Measurements from ENCODE around the gene GRK5. TPM values are rescaled to one million over a fixed set of nuclear protein-coding genes. Genes with fewer than 3 reads are reported as not detected.
"Not testable (repeated sequence)": the region's sequence is repeated elsewhere in the genome, so short reads cannot be mapped to it uniquely, and the experiment has no call there.

GRK5 gene
- total and polyA plus RNA-seq, 2 donors = 23.8 to 27.0 TPM

DNA sequence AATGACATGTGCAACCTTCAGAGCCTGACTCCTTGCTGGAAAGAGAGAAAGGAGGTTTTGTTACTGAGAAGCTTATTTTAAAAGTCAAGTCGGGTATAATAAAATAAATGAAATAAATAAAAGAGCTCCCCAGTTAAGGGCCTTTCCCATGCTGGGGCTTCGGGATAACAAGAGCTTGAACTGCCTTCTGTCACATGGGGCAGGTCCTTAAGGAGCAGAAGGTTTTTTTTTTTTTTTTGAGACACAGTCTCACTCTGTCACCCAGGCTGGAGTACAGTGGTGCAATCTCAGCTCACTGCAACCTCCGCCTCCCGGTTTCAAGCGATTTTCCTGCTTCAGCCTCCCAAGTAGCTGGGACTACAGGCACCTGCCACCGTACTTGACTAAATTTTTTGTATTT, 31.6 kb downstream of the GRK5 start:
- not testable (repeated sequence) for H3K4me3 ChIP-seq (ENCODE audit: low read depth, low read length); DNase-seq (ENCODE audit: extremely low spot score); H3K36me3 ChIP-seq (ENCODE audit: insufficient read depth); H3K27ac ChIP-seq (ENCODE audit: low read depth); H3K4me1 ChIP-seq (ENCODE audit: insufficient read depth)
- WGBS = 87% methylated on average over 6 of the region's 6 CpGs

DNA sequence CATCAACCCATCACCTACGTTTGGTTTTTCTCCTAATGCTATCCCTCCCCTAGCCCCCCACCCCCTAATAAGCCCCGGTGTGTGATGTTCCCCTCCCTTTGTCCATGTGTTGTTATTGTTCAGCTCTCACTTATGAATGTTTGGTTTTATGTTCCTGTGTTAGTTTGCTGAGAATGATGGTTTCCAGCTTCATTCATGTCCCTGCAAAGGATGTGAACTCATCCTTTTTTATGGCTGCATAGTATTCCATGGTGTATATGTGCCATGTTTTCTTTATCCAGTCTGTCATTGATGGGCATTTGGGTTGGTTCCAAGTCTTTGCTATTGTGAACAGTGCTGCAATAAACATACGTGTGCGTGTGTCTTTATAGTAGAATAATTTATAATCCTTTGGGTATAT, 32.3 kb downstream of the GRK5 start:
- not testable (repeated sequence) for H3K4me1 ChIP-seq (ENCODE audit: insufficient read depth); DNase-seq (ENCODE audit: extremely low spot score); H3K4me3 ChIP-seq (ENCODE audit: low read depth, low read length); H3K27ac ChIP-seq (ENCODE audit: low read depth); H3K36me3 ChIP-seq (ENCODE audit: insufficient read depth)
- 90% methylated on average over 4 of the region's 4 CpGs for WGBS

DNA sequence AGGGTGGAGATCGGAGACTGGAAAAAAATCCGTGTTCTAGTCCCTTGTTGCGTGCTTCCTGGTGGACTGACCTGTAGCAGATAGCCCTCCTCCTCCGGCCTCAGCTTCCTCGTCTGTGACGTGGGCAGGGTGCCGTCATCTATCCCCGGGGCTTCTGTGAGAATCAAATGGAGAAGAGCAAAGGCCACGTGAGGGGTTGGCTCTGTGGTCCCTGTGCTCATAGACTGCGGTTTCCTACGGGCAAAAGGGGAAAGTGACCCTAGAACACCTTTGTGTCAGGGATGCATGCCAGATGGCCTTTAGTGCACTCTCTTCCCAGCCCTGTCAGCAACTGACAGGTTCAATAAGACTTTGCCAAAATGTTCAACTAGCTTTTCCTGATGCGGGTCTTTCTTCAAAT, 33.7 kb downstream of the GRK5 start:
- DNase-seq (ENCODE audit: extremely low spot score) = no peak
- H3K4me3 ChIP-seq (ENCODE audit: low read depth, low read length) = no peak overlapping the region
- 89% methylated on average over 12 of the region's 12 CpGs for WGBS
- no peaks in the 10 kb centered on the region for H3K36me3 ChIP-seq (ENCODE audit: insufficient read depth)
- H3K4me1 ChIP-seq (ENCODE audit: insufficient read depth) = no peaks in the 10 kb centered on the region
- H3K27ac ChIP-seq (ENCODE audit: low read depth) = no peak overlapping the region

GRCh38 chr10:119242186-119242585, 34.8 kb downstream of the GRK5 start:
- no peak for DNase-seq (ENCODE audit: extremely low spot score)
- no peak overlapping the region for H3K4me3 ChIP-seq (ENCODE audit: low read depth, low read length)
- no peaks in the 10 kb centered on the region for H3K4me1 ChIP-seq (ENCODE audit: insufficient read depth)
- H3K27ac ChIP-seq (ENCODE audit: low read depth) = no peak overlapping the region
- WGBS = 87% methylated on average over 7 of the region's 7 CpGs
- no peaks in the 10 kb centered on the region for H3K36me3 ChIP-seq (ENCODE audit: insufficient read depth)

- no peak overlapping the region for H3K27ac ChIP-seq (ENCODE audit: low read depth)
- 88% methylated on average over 2 of the region's 2 CpGs for WGBS
- no peak for DNase-seq (ENCODE audit: extremely low spot score)
- H3K4me3 ChIP-seq (ENCODE audit: low read depth, low read length) = no peak overlapping the region
- H3K36me3 ChIP-seq (ENCODE audit: insufficient read depth) = no peaks in the 10 kb centered on the region
- no peaks in the 10 kb centered on the region for H3K4me1 ChIP-seq (ENCODE audit: insufficient read depth)
Measured at GRCh38 chr10:119243488-119243887, 36.1 kb downstream of the GRK5 start.

DNA sequence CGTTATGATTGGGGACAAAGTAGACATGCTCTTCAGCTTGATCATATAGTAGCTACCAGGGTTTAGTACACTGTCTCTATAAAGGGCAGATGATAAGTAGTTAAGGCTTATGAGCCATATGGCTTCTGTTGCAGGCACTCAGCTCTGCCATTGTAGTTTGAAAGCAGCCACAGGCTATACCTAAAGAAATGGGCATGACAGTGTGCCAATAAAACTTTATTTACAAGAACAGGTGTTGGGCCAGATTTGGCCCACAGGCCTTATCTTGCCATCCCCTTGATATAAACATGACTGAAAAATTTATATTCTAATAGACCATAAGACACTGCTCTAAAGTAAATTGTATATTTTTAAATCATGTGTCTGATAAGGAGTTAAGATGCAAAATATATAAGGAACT, 36.6 kb downstream of the GRK5 start:
- no peaks in the 10 kb centered on the region for H3K4me1 ChIP-seq (ENCODE audit: insufficient read depth)
- WGBS = 83% methylated on average over 1 of the region's 1 CpG
- H3K27ac ChIP-seq (ENCODE audit: low read depth) = no peak overlapping the region
- H3K4me3 ChIP-seq (ENCODE audit: low read depth, low read length) = no peak overlapping the region
- no peak for DNase-seq (ENCODE audit: extremely low spot score)
- no peaks in the 10 kb centered on the region for H3K36me3 ChIP-seq (ENCODE audit: insufficient read depth)

DNA sequence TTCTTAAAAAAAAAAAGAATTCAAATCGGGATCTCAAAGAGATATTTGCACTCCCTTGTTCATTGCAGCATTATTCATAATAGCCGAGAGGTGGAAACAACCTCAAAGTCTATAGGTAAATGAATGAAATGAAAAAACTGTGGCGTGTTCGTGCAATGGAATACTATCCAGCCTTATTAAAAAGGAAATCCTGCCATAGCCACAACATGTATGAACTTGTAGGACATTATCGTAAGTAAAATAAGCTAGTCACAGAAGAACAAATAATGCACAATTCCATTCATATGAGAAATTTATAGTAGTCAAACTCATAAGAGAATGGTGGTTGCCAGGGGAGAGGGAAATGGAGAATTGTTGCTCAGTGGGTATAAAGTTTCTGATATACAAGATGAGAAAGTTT, 37.9 kb downstream of the GRK5 start:
- 90% methylated on average over 5 of the region's 5 CpGs for WGBS
- Histone ChIP-seq H3K4me1 (ENCODE audit: insufficient read depth) (no peaks in the 10 kb centered on the region), H3K36me3 (ENCODE audit: insufficient read depth) (no peaks in the 10 kb centered on the region), H3K27ac (ENCODE audit: low read depth) (no peak overlapping the region), H3K4me3 (ENCODE audit: low read depth, low read length) (no peak overlapping the region)
- DNase-seq (ENCODE audit: extremely low spot score) = no peak

GRCh38 chr10:119246862-119247549, 39.6 kb downstream of the GRK5 start:
- no peak overlapping the region for H3K4me3 ChIP-seq (ENCODE audit: low read depth, low read length)

GRCh38 chr10:119247550-119247894, 40.2 kb downstream of the GRK5 start:
- H3K36me3 ChIP-seq (ENCODE audit: insufficient read depth) = no peaks in the 10 kb centered on the region
- no peak overlapping the region for H3K4me3 ChIP-seq (ENCODE audit: low read depth, low read length)
- H3K27ac ChIP-seq (ENCODE audit: low read depth) = no peak overlapping the region
- no peak for DNase-seq (ENCODE audit: extremely low spot score)
- no peaks in the 10 kb centered on the region for H3K4me1 ChIP-seq (ENCODE audit: insufficient read depth)

More at GRCh38 chr10:119246862-119247549, 39.6 kb downstream of the GRK5 start:
- Histone ChIP-seq H3K27ac (ENCODE audit: low read depth) (no peak overlapping the region), H3K36me3 (ENCODE audit: insufficient read depth) (no peaks in the 10 kb centered on the region), H3K4me1 (ENCODE audit: insufficient read depth) (no peaks in the 10 kb centered on the region)
- WGBS = 47% methylated on average over 16 of the region's 16 CpGs
- DNase-seq (ENCODE audit: extremely low spot score) = no peak

DNA sequence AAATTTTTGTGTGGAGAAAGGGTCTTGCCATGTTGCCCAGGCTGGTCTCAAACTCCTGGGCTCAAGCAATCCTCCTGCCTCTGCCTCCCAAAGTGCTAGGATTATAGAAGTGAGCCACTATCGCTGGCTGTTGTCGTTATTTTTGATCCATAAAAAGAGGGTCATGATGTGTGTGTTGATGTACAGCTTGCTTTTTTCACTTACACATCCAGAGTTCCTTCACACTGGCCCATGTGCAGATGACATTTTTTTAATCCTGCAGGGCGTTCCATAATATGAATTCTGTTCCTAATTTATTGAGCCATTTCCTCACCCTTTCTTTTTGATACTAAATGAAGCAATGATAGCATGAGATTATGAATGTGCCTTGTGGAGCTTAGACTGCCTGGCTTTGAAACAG, 40.8 kb downstream of the GRK5 start:
- no peaks in the 10 kb centered on the region for H3K4me1 ChIP-seq (ENCODE audit: insufficient read depth)
- no peak for DNase-seq (ENCODE audit: extremely low spot score)
- H3K4me3 ChIP-seq (ENCODE audit: low read depth, low read length) = no peak overlapping the region
- no peaks in the 10 kb centered on the region for H3K36me3 ChIP-seq (ENCODE audit: insufficient read depth)
- H3K27ac ChIP-seq (ENCODE audit: low read depth) = no peak overlapping the region
- WGBS = 82% methylated on average over 3 of the region's 3 CpGs

GRCh38 chr10:119248681-119249080, 41.3 kb downstream of the GRK5 start:
- no peaks in the 10 kb centered on the region for H3K4me1 ChIP-seq (ENCODE audit: insufficient read depth)
- WGBS = 93% methylated on average over 4 of the region's 4 CpGs
- no peak for DNase-seq (ENCODE audit: extremely low spot score)
- no peaks in the 10 kb centered on the region for H3K36me3 ChIP-seq (ENCODE audit: insufficient read depth)
- no peak overlapping the region for H3K4me3 ChIP-seq (ENCODE audit: low read depth, low read length)
- no peak overlapping the region for H3K27ac ChIP-seq (ENCODE audit: low read depth)

GRCh38 chr10:119250641-119251314, 43.4 kb downstream of the GRK5 start:
- Histone ChIP-seq H3K27ac (ENCODE audit: low read depth) (no peak overlapping the region), H3K36me3 (ENCODE audit: insufficient read depth) (no peaks in the 10 kb centered on the region), H3K4me1 (ENCODE audit: insufficient read depth) (no peaks in the 10 kb centered on the region), H3K4me3 (ENCODE audit: low read depth, low read length) (no peak overlapping the region)
- DNase-seq (ENCODE audit: extremely low spot score) = no peak
- WGBS = 45% methylated on average over 10 of the region's 10 CpGs

- H3K27ac ChIP-seq (ENCODE audit: low read depth) = no peak overlapping the region
- 49% methylated on average over 7 of the region's 7 CpGs for WGBS
- no peak overlapping the region for H3K4me3 ChIP-seq (ENCODE audit: low read depth, low read length)
- no peak for DNase-seq (ENCODE audit: extremely low spot score)
- H3K36me3 ChIP-seq (ENCODE audit: insufficient read depth) = no peaks in the 10 kb centered on the region
- H3K4me1 ChIP-seq (ENCODE audit: insufficient read depth) = no peaks in the 10 kb centered on the region
Measured at GRCh38 chr10:119251315-119251708, 43.9 kb downstream of the GRK5 start.

DNA sequence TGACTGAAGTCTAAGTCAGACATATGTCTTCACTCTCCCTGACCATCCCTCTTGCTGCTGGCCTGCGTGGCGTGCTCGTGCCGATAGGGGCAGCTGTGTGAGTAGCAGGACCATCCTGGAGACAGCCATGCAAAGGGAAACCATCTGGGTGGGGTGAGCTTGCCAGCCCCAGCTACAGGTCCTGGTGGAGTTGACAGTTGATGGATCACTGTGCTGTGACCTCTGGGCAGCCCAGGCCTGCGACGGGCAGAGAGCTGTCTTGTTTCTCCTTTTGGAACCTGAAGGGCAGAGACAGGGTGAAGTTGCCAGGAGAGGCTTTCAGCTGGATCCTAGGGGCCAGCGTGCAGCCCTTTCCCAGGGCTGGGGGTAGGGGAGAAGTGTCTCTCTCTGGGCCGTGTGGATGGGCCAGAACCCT, 44.7 kb downstream of the GRK5 start:
- Histone ChIP-seq H3K36me3 (ENCODE audit: insufficient read depth) (no peaks in the 10 kb centered on the region), H3K4me1 (ENCODE audit: insufficient read depth) (no peaks in the 10 kb centered on the region), H3K27ac (ENCODE audit: low read depth) (no peak overlapping the region), H3K4me3 (ENCODE audit: low read depth, low read length) (no peak overlapping the region)
- no peak for DNase-seq (ENCODE audit: extremely low spot score)
- 58% methylated on average over 8 of the region's 8 CpGs for WGBS
